HG03460 (cell line): ENCODE results near the gene HERC5.
"Not testable (repeated sequence)": the region's sequence is repeated elsewhere in the genome, so short reads cannot be mapped to it uniquely, and the experiment has no call there.

Experiments
- ATAC-seq: cut with Tn5 transposase; IDR thresholded peaks from one replicate; pipeline ENCODE4 v1.9.1; 2021; ENCODE audit not compliant: unreplicated experiment

HERC5 gene

DNA sequence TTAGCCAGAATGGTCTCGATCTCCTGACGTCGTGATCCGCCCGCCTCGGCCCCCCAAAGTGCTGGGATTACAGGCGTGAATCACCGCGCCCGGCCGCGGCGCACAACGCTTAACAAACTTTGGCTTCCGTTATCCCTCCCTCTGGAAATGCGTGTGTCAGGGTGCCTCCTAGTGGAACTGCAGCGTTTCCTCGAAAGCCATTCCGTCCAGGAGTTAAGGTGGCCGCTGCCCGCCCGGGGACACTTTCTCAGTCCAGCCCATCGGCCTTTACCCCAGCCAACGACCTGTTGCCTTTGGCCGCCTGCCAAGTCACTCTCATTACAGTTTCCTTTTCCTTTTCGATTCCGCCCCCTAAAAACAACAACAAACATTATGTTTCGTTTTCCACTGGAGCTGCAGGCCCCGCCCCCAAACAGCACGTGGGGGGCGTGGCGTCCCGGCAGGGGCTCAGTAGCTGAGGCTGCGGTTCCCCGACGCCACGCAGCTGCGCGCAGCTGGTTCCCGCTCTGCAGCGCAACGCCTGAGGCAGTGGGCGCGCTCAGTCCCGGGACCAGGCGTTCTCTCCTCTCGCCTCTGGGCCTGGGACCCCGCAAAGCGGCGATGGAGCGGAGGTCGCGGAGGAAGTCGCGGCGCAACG is at the start of gene HERC5:
Gene HERC5 (plus strand): TSS at position 450 of the 637 bp plus-strand sequence. CDS start 151 bp downstream, at position 601.
- peak; percentile 90 for ATAC-seq

DNA sequence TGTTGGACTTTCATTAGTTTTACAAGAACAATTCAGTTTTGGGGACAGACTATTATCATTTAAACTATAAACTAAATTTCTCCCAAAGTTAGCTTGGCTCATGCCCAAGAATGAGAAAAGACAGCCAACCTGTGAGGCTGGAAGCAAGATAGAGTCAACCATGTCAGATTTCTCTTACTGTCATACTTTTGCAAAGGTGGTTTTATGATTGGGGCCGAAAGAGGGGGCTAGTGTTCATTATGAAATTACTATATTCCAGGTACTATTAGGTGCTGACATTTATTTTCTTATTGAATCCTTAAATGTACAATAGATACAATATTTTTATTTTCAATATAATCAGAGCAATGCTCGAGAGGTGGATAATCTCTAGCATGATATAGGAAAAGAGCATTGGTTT is 47.7 kb upstream of the HERC5 start:
- no peak for ATAC-seq

DNA sequence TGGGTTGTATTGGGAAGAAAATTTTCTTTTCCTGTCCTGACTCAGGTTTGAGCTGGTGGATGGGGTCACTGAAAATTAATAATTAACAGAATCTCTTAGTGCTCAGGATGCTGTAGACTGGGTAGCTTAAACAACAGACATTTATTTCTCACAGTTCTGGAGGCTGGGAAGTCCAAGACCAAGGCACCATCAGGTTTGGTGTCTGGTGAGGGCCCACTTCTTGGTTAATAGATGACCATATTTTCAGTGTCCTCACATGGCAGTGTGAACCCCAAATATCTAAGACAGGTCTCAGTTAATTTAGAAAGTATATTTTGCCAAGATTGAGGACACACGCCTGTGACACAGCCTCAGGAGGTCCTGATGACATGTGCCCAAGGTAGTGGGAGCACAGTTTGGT is 47.1 kb upstream of the HERC5 start:
- ATAC-seq = no peak

DNA sequence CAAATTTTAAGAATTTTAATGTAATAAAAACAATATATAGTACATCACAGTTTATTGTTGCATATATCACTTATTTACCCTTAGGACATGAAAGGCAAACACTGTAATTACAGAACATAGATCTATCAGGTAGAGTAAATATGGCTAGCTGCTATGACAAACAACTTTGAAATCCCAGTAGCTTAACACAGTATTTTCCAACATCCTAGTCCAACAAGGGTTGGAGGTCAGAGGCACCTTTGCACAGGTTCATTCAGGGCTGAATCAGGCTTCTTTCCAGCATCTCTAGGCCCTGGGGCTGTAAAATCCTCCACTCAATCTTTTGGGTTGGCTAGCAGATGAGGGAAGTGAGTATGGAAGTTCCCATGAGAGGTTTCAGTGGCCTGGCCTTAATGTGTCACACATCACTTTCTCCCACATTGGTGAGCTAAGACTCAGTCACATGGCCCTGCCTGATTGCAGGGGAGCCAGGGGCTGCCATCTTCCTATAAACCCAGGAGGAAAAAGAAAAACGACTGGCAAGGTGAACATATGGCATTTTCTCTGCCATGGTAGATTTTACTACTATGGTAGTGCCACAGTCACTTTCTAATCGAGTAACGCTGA is 45.3 kb upstream of the HERC5 start:
- ATAC-seq = peak; percentile 73

DNA sequence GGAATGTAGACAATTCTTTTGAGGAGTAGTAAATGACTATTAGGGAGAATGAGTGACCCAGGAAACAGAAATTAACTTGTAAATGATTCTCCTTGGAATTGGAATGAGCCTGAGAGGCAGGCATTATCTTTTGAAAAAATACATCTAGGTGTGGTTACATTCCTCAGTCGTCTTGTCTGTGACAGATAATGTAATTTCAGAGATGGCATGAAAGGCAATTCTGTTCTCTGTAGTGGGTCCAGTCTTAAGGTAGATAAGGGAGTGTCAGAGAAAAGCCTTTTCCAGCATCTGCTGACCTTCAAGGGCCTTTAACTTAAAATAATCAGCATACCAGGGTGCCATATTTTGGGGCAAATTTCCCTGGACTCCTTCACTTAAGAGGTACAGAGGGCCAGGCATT is 43.1 kb upstream of the HERC5 start:
- ATAC-seq = no peak

DNA sequence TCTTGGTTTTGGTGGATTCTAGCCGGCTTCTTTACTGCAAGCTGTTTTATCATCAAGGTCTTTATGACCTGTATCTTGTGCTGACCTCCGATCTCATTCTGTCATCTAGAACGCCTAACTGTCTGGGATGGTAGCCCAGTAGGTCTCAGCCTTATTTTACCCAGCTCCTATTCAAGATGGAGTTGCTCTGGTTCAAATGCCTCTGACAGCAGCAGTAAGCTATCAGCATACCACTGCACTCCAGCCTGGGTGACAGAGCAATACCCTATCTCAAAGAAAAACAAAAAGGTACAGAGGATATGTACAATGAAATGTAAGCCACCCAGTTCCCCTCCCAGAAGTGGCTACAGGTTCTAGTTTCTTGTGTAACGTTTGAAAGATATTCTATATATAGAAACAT is 42.2 kb upstream of the HERC5 start:
- ATAC-seq = no peak

DNA sequence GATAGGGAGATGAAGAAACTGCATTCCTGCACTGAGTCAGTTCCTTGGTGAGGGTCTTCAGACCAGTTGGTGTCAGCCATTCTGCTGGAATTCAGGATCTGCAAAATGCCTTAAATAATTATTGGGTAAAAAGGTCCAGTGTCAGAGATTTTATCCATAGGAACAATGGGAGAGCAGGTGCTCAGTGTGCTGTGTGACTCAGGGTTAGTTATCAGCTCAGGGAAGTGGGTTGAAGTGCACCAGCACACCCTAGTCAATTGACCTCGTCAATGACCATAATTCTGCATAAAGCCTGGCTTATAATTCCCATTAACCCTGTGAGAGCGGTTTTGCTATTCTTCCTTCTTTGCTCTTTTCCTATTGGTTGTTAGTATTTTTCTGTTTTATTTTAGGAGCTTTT is 40.9 kb upstream of the HERC5 start:
- no peak for ATAC-seq

DNA sequence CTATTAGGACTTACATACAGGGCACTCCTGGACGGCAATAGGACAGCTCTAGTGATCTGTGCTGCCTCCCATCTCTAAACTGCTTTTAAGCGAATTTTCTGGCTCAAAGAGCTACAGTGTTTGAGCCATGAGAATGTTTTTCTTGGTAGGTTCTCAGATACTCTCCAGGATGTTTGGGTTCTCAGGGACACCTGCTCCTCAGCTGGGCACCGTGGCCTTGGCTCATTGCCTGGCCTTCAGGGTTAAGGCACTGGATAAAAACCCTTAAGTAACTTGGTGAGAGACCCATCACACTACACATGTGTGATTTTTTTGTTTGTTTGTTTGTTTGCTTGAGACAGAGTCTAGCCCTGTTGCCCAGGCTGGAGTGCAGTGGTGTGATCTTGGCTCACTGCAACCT is 38.5 kb upstream of the HERC5 start:
- no peak for ATAC-seq

DNA sequence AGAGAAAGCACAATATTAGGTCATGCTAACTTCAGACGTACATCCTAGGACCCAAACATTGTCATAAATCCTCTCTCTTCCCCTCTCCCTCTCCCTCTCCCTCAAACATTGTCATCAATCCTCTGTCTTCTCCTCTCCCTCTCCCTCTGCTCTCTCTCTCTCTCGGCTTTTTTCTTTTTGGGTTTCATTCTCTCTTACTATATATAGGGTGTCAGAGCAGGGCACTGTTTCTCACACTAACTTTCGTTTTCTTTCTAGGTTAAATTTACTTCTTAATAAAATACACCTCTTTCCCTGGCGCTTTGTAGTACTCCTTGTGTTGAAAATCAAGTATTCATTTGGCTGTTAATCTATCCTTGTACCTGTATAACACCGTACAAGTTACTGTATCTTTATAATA is 37.0 kb upstream of the HERC5 start:
- peak; percentile 81 for ATAC-seq

DNA sequence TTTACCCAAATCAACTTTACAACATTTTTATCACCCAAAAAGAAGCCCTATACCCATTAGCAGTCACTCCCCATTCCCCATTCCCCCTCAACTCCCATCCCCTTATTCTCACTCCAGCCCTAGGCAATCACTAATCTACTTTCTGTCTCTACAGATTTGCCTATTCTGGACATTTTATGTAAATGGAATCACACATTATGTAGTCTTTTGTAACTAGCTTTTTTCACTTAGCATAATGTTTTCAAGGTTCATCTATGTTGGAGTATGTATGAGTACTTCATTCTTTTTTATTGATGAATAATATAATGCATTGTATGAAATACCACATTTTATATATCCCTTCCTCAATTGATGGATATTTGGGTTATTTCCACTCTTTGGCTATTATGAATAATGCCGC is 36.1 kb upstream of the HERC5 start:
- no peak for ATAC-seq

DNA sequence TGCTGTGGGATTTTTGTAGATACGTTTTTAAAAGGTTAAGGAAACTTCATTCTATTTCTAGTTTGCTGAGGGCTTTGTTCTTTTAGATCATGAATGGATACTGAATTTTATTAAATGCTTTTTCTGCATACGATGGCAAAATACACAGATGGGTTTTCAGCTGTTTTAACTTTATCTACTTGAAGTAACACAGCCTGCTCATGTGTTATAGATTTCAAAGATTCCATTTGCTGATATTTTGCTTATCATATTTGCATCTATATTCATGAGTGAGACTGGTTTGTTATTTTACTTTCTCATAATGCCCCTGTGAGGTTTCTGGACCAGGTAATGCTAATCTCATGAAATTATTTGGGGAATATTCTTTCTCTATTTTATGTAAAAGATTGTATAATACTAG is 34.5 kb upstream of the HERC5 start:
- no peak for ATAC-seq

DNA sequence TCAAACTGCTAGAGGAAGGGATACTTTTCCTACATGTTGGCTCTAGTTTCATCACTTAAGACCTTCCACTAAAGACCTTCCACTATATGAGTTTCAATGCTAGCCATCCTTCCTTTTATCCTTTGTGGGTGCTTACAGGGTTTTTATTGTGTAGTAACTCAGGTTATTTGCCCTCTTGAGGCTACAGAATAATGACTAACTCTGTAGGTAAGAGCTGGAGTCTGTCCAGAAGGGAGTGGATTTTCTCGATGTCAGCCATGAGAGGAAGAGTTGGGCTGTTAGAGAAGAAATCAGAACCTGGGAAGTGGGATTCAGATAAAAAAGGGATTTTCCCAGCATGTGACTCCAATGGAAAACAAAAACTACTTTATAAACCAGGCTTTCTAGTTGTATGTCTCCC is 27.5 kb upstream of the HERC5 start:
- ATAC-seq = no peak

DNA sequence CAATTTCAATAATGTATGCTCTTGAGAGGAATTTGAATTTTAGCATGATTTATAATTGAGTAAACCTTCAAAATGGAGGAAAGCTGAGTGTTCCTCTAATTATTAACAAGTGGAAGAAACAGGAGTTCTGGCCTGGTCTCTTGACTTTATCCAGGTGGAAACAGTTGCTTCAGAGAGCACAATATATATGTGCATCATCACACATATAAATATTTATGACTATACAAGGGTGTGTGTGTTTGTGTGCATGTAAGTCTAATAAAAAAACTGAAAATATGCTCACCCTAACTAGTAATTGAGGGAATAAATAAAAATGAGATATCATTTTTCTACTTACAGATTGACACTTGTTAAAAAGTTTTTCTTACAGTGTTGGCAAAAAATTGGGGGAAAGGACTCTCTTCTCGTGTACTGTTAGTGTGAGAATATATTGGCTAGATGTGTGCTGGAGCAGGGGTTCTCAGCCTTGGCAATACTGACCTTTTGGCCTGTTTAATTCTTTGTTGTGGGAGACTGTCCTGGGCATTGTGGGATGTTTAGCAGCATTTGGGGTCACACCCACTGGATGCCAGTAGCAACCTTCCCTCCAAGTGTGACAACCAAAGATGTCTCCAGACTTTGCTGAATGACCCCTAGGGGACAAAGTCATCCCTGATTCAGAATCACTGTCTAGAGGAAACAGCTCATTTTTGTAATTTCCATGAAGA is 20.8 kb upstream of the HERC5 start:
- no peak for ATAC-seq

DNA sequence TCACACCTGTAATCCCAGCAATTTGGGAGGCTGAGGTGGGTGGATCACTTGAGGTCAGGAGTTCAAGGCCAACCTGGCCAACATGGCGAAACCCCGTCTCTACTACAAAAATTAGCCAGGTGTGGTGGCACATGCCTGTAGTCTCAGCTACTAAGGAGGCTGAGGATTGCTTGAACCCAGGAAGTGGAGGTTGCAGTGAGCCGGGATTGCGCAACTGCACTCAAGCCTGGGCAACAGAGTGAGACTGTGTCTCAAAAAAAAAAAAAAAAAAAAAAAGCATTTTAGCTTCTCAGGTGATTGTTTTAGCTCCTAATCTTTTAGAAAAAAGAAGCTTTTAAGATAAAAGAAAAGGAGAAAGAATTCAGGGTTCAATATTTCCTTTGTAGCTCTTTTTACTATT is 19.0 kb upstream of the HERC5 start:
- ATAC-seq = not testable (repeated sequence)

DNA sequence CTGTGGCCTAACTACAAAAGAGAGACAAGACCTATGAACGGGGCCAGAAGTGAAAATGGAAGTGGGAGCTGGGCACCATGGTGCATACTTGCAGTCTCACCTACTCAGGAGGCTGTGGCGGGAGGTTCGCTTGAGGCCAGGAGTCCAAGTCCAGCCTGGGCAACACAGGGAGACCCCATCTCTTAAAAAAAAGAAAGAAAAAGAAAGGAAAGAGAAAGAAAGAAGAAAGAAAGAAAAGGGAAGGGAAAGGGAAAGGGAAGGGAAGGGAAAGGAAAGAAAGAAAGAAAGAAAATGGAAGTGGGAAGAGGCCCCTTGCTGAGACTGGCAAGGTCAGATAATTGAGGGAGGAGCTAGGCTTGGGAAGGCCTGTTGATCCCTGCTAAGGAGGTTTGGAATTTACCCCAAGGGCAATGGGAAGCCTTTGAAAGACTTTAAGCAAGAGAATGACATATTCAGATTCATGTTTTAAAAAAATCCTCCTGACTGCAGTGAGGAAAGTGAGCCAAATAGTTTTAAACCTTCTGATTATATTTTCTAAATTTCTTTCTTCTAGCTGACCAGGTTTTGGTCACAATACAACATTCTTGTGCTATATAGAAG is 17.7 kb upstream of the HERC5 start:
- no peak for ATAC-seq

DNA sequence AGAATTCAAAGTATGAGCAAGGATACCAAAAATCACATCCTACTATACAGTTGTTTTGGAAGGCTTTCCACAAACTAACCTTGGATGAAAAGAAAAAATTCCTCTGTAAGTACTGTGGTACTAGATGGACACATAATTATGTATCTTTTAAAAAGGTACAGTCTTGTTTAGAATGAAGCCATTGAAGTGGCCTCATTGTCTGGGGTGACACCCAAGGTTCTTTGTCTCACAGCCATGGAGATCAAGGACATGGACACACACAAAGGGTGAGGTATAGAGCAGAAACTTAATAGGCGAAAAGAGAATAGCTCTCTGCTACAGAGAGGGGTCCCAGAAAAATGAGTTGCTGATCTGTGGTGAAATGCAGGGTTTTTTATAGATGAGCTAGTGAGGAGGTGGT is 16.8 kb upstream of the HERC5 start:
- ATAC-seq = no peak

DNA sequence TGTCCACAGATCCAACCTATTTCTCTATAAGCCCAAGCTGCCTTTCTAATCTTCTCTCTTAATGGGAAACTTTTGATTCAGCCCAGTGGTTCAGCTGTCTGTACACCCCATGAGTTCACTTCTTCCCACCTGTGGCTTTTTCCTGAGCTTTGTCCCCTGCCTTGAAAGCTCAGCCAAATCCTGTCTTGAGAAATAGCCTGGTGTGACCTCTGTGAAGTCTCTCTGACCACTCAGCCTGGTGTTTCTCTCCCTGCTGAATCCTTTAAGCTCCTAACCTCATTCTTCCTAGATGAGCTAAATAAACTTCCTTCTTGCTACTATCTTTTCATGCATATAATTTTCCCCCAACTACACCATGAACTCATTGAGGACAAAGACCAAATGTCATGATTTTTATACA is 15.2 kb upstream of the HERC5 start:
- ATAC-seq = no peak

DNA sequence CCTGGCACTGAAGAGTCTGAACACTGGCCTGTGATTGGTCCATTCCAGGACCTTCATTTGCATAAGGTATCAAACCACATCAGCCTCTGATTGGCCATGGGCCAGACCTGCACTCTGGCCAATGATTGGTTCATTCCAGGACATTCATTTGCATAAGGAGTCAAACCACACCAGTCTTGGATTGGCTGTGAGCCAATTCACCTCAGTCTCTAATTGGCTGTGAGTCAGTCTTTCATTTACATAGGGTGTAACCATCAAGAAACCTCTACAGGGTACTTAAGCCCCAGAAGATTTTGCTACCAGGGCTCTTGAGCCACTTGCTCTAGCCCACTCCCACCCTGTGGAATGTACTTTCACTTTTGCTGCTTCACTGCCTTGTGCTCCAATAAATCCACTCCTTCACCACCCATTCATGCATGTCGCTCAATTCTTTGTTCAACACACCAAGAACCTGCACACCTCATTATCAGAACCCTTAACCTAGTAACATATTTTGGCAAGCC is 14.2 kb upstream of the HERC5 start:
- ATAC-seq = no peak

DNA sequence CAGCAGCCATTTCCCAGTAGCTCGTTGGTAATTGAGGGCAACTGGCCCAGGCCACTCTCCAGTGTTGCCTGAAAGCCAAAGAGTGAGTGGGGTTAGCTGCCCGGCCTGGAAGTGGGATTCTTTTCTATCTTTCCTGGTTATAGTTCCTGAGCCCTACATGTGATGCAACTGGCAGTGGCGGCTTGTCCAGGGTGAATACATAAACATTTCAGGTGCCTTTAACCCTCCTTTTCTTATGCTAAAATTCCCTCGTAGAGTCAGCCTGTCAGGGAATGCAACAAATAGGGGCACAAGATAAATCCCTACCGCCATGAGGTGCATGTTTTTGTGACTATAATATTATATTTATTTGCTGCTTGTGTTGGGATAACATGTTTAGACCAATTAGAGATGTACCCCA is 13.4 kb upstream of the HERC5 start:
- no peak for ATAC-seq

DNA sequence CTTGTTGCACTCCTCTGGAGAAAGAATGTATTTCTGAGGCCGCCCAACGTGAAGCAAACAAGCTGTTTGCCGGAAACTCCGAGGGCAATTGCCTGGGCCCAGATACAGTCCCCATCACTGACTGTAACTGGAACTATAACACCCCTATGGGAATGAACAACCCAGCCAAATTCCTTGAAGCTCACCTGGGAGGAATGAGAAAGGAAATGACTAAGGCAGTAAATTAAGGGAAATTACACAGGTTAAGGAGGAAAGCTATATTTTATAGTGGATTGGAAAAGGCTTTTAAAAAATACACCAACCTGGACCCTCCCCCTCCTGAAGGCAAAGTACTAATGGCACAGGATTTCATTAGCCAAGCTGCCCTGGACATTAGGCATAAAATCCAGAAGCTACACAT is 11.7 kb upstream of the HERC5 start:
- ATAC-seq = no peak

DNA sequence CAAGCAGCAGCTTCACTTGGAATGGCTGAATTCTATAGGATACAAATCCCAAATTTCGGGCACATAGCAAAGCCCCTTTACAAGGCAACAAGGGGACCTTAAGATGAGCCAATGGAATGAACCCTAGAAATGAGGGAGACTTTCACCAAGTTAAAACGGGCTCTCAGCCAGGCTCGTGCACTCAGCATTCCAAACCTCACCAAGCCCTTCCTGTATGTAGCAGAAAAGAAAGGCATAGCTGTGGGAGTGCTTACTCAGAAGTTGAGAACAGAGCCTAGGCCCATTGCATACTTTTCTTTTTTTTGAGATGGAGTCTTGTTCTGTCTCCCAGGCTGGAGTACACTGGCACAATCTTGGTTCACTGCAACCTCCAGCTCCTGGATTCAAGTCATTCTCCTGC is 10.8 kb upstream of the HERC5 start:
- ATAC-seq = no peak
